K562 (cell line): ENCODE data around the gene WFDC8.

ENCODE experiments used
- EZH2 ChIP-seq: IDR thresholded peaks from 2 replicates; pipeline ENCODE4 v1.6.1; 2012; ENCODE audit warnings: low read depth, mild to moderate bottlenecking, inconsistent platforms, low read length, borderline replicate concordance
- NFXL1 ChIP-seq: fragments of 450-650 bp; formaldehyde crosslinking; IDR thresholded peaks from 2 replicates; pipeline ENCODE4 v1.4.0; 2021; ENCODE audit warnings: mild to moderate bottlenecking
- RFX5 ChIP-seq: IDR thresholded peaks from 2 replicates; pipeline ENCODE4 v1.6.1; 2011; ENCODE audit warnings: low read depth, mild to moderate bottlenecking, improper control_type of control experiment, low read length
- SLC30A9 ChIP-seq: fragments of 250-450 bp; sonication (Bioruptor Pico); IDR thresholded peaks from 2 replicates; pipeline ENCODE4 v1.8.0; 2022; ENCODE audit warnings: mild to moderate bottlenecking, moderate library complexity

DNA sequence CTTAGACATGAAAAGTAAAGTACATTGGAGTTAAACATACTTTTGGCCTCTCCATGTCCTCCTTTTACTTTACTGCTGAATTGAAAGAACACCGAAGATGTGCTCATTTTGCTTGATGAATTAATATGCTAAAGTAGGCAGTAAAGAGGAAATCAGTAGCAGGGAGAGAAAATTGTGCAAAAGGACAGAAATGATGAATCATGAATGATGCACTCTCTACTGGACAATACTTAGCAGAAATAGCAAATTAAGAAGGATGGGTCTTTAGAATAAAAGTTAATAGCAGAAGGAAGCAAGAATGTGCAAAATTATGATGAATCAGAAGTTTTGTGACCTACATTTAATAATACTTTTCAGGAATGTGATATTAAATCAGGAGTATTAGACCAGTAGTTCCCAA lies 55.3 kb downstream of the WFDC8 start:
- no peak for TF ChIP-seq RFX5
- no peak for TF ChIP-seq EZH2
- TF ChIP-seq NFXL1 (CRISPR knock-in tag) = no peak
- no peak for TF ChIP-seq SLC30A9 (CRISPR knock-in tag)
